Stimulated activated CD4-positive, alpha-beta T cell treated with anti-CD3 and anti-CD28 coated beads, Interleukin-1b, Interleukin-23, amount 100 ng/mL, for 24 hours (primary cell): ENCODE results near the gene MRTFB.

ENCODE experiments used
- DNase-seq, 4 experiments: peaks; one replicate each; pipeline ENCODE4 v3.0.0-alpha.2; 2020; ENCODE audit warnings: low read depth in 4 of 4, low spot score in 1 of 4

MRTFB gene

GRCh38 chr16:14284371-14284770 is 213.3 kb downstream of the MRTFB start:
- DNase-seq, result no peak

GRCh38 chr16:14284930-14285512 is 213.9 kb downstream of the MRTFB start:
- DNase-seq, result no peak

GRCh38 chr16:14285513-14286367 is 214.6 kb downstream of the MRTFB start:
- peak; percentile 81 to 99 (median 90) for DNase-seq

GRCh38 chr16:14286368-14287230 is 215.5 kb downstream of the MRTFB start:
- DNase-seq, result no peak

- no peak for DNase-seq
Measured at GRCh38 chr16:14289692-14290340, 218.7 kb downstream of the MRTFB start.

- DNase-seq, result no peak
Measured at GRCh38 chr16:14291286-14291685, 220.2 kb downstream of the MRTFB start.

- DNase-seq, result no peak
Measured at GRCh38 chr16:14292051-14292825, 221.1 kb downstream of the MRTFB start.

- no peak for DNase-seq
Measured at GRCh38 chr16:14296663-14297062, 225.5 kb downstream of the MRTFB start.

- DNase-seq, result no peak
Measured at GRCh38 chr16:14298374-14299122, 227.4 kb downstream of the MRTFB start.

GRCh38 chr16:14300705-14301168 is 229.6 kb downstream of the MRTFB start:
- no peak for DNase-seq

GRCh38 chr16:14301169-14302030 is 230.3 kb downstream of the MRTFB start:
- DNase-seq, result no peak

GRCh38 chr16:14302031-14302398 is 230.9 kb downstream of the MRTFB start:
- DNase-seq, result no peak

GRCh38 chr16:14302399-14303181 is 231.5 kb downstream of the MRTFB start:
- DNase-seq, result no peak

- DNase-seq, result no peak
Measured at GRCh38 chr16:14303182-14303618, 232.1 kb downstream of the MRTFB start.

GRCh38 chr16:14303639-14304394 is 232.7 kb downstream of the MRTFB start:
- no peak for DNase-seq

- no peak for DNase-seq
Measured at GRCh38 chr16:14304891-14305460, 233.9 kb downstream of the MRTFB start.
